Neural progenitor cell (in vitro differentiated cells): ENCODE results near the gene MYRIP. TPM values are rescaled to one million over a fixed set of nuclear protein-coding genes. Genes with fewer than 3 reads are reported as not detected.

Source experiments
- DNase-seq: peaks from one replicate; pipeline ENCODE4 v3.0.0-alpha.2; 2016; ENCODE audit warnings: low spot score
- H2AFZ ChIP-seq: fragments of 200-600 bp; sonication (generic); replicated peaks from 2 replicates; pipeline ENCODE4 v1.6.1; 2016; ENCODE audit warnings: antibody characterized with exemption
- H3F3A ChIP-seq: fragments of 200-600 bp; sonication (generic); 2 replicates; pipeline ENCODE4 v1.6.1; 2016; ENCODE audit warnings: antibody characterized with exemption, low read depth
- H3K27ac ChIP-seq: fragments of 200-600 bp; sonication (generic); 2 replicates; pipeline ENCODE4 v1.5.1; 2016; ENCODE audit warnings: mild to moderate bottlenecking
- H3K27me3 ChIP-seq: fragments of 200-600 bp; sonication (generic); 2 replicates; pipeline ENCODE4 v1.6.1; 2016; ENCODE audit warnings: mild to moderate bottlenecking, moderate library complexity
- H3K36me3 ChIP-seq: fragments of 200-600 bp; sonication (generic); 2 replicates; pipeline ENCODE4 v1.5.1; 2016
- H3K4me1 ChIP-seq: fragments of 200-600 bp; sonication (generic); 2 replicates; pipeline ENCODE4 v1.6.1; 2016; ENCODE audit warnings: mixed run types
- H3K4me2 ChIP-seq: fragments of 200-600 bp; sonication (generic); 2 replicates; pipeline ENCODE4 v1.6.1; 2016
- H3K4me3 ChIP-seq: fragments of 200-600 bp; sonication (generic); 2 replicates; pipeline ENCODE4 v1.5.1; 2016
- H3K79me2 ChIP-seq: fragments of 200-600 bp; sonication (generic); 2 replicates; pipeline ENCODE4 v1.6.1; 2016; ENCODE audit warnings: low read depth
- H3K9ac ChIP-seq: fragments of 200-600 bp; sonication (generic); 2 replicates; pipeline ENCODE4 v1.6.1; 2016
- H3K9me3 ChIP-seq: fragments of 200-600 bp; sonication (generic); 2 replicates; pipeline ENCODE4 v1.5.1; 2016; ENCODE audit warnings: low read depth
- H4K20me1 ChIP-seq: fragments of 200-600 bp; sonication (generic); 2 replicates; pipeline ENCODE4 v1.6.1; 2016; ENCODE audit warnings: low read depth
- H3K27ac Mint-ChIP-seq: 3 replicates; pipeline ENCODE4 v1.8.0; 2021; ENCODE audit warnings: mixed read lengths
- H3K27me3 Mint-ChIP-seq: 2 replicates; pipeline ENCODE4 v1.8.0; 2022; ENCODE audit warnings: low read depth, mild to moderate bottlenecking, inconsistent platforms, moderate library complexity, mixed read lengths; ENCODE audit not compliant: insufficient read depth
- H3K36me3 Mint-ChIP-seq: 3 replicates; pipeline ENCODE4 v1.8.0; 2021; ENCODE audit warnings: mixed read lengths
- H3K4me1 Mint-ChIP-seq: 3 replicates; pipeline ENCODE4 v1.8.0; 2021; ENCODE audit warnings: mixed read lengths
- H3K4me3 Mint-ChIP-seq: 3 replicates; pipeline ENCODE4 v1.8.0; 2021; ENCODE audit warnings: mild to moderate bottlenecking, moderate library complexity, mixed read lengths
- H3K9me3 Mint-ChIP-seq: 3 replicates; pipeline ENCODE4 v1.8.0; 2020; ENCODE audit warnings: mixed read lengths
- CTCF ChIP-seq: fragments of 200-600 bp; sonication (generic); IDR thresholded peaks from 2 replicates; pipeline ENCODE4 v1.5.1; 2017; ENCODE audit warnings: antibody characterized with exemption, mild to moderate bottlenecking
- EZH2 ChIP-seq: fragments of 200-600 bp; sonication (generic); IDR thresholded peaks from 2 replicates; pipeline ENCODE4 v1.6.1; 2017; ENCODE audit warnings: antibody characterized with exemption, mild to moderate bottlenecking, moderate library complexity
- EZH2phosphoT487 ChIP-seq: fragments of 200-600 bp; sonication (generic); IDR thresholded peaks from 2 replicates; pipeline ENCODE4 v1.6.1; 2017; ENCODE audit warnings: antibody characterized with exemption
- total RNA-seq: library from RNA; depleted of rRNA; stranded (reverse); fragments of >200 nt; gene quantifications from 2 replicates; pipeline ENCODE4 v1.2.3, GENCODE V29; 2015; ENCODE audit warnings: low replicate concordance

MYRIP gene
- total RNA-seq, 1 donor from 2014 or later: 0.62 TPM

GRCh38 chr3:39915027-39915426 lies 105.6 kb downstream of the MYRIP start:
- Histone ChIP-seq H3K36me3 (no peaks in the 10 kb centered on the region), H3K27ac (no peak overlapping the region), H3K9me3 (no peaks in the 10 kb centered on the region), H3K79me2 (no peaks in the 10 kb centered on the region), H3F3A (no peaks in the 10 kb centered on the region), H3K9ac (no peak overlapping the region), H4K20me1 (no peaks in the 10 kb centered on the region), H3K4me1 (no peaks in the 10 kb centered on the region), H3K4me2 (no peak overlapping the region), H3K4me3 (no peak overlapping the region), H3K27me3 (no peaks in the 10 kb centered on the region), H2AFZ (no peak overlapping the region)
- Mint-ChIP-seq H3K27ac (no peak overlapping the region), H3K27me3 (peaks cover 2% of the 10 kb centered on the region), H3K4me1 (peaks cover 9% of the 10 kb centered on the region), H3K4me3 (no peak overlapping the region), H3K36me3 (no peaks in the 10 kb centered on the region), H3K9me3 (no peaks in the 10 kb centered on the region)
- no peak for TF ChIP-seq CTCF
- no peak for TF ChIP-seq EZH2phosphoT487
- TF ChIP-seq EZH2: no peak
- no peak for DNase-seq

- H3K4me2 ChIP-seq: no peak overlapping the region
- H3K4me1 Mint-ChIP-seq: no peaks in the 10 kb centered on the region
- H3K4me1 ChIP-seq: no peaks in the 10 kb centered on the region
- H2AFZ ChIP-seq: no peak overlapping the region
- TF ChIP-seq CTCF (no peak), EZH2 (no peak), EZH2phosphoT487 (no peak)
- H4K20me1 ChIP-seq: no peaks in the 10 kb centered on the region
- no peak overlapping the region for H3K4me3 ChIP-seq
- no peaks in the 10 kb centered on the region for H3K27me3 ChIP-seq
- no peak overlapping the region for H3K4me3 Mint-ChIP-seq
- no peaks in the 10 kb centered on the region for H3K79me2 ChIP-seq
- no peak overlapping the region for H3K9ac ChIP-seq
- no peaks in the 10 kb centered on the region for H3K27me3 Mint-ChIP-seq
- H3K36me3 Mint-ChIP-seq: no peaks in the 10 kb centered on the region
- H3K36me3 ChIP-seq: no peaks in the 10 kb centered on the region
- no peak overlapping the region for H3K27ac Mint-ChIP-seq
- no peak overlapping the region for H3K27ac ChIP-seq
- no peaks in the 10 kb centered on the region for H3F3A ChIP-seq
- H3K9me3 ChIP-seq: no peaks in the 10 kb centered on the region
- H3K9me3 Mint-ChIP-seq: no peaks in the 10 kb centered on the region
- no peak for DNase-seq
Measured at GRCh38 chr3:39917065-39917773, 107.8 kb downstream of the MYRIP start.

- H3F3A ChIP-seq: no peaks in the 10 kb centered on the region
- Mint-ChIP-seq H3K4me3 (no peak overlapping the region), H3K4me1 (no peaks in the 10 kb centered on the region), H3K27me3 (no peaks in the 10 kb centered on the region), H3K27ac (no peak overlapping the region), H3K9me3 (no peaks in the 10 kb centered on the region), H3K36me3 (no peaks in the 10 kb centered on the region)
- H3K4me1 ChIP-seq: no peaks in the 10 kb centered on the region
- H4K20me1 ChIP-seq: no peaks in the 10 kb centered on the region
- H3K4me2 ChIP-seq: no peak overlapping the region
- H3K4me3 ChIP-seq: no peak overlapping the region
- no peak for DNase-seq
- no peak overlapping the region for H3K9ac ChIP-seq
- no peaks in the 10 kb centered on the region for H3K27me3 ChIP-seq
- H3K9me3 ChIP-seq: no peaks in the 10 kb centered on the region
- H2AFZ ChIP-seq: no peak overlapping the region
- no peak overlapping the region for H3K27ac ChIP-seq
- H3K36me3 ChIP-seq: no peaks in the 10 kb centered on the region
- H3K79me2 ChIP-seq: no peaks in the 10 kb centered on the region
- TF ChIP-seq EZH2phosphoT487: no peak
- TF ChIP-seq EZH2: no peak
- no peak for TF ChIP-seq CTCF
Measured at GRCh38 chr3:39919281-39919680, 109.9 kb downstream of the MYRIP start.
